NCI-H748 (cell line): ENCODE results near the gene PIF1.
A peak's percentile ranks its signal among the peaks of the same experiment; 100 is the strongest.

Source experiments
- DNase-seq: peaks from one replicate; lab custom pipeline; 2025; ENCODE audit not compliant: unreplicated experiment; lab: John Stamatoyannopoulos, UW

Gene PIF1

DNA sequence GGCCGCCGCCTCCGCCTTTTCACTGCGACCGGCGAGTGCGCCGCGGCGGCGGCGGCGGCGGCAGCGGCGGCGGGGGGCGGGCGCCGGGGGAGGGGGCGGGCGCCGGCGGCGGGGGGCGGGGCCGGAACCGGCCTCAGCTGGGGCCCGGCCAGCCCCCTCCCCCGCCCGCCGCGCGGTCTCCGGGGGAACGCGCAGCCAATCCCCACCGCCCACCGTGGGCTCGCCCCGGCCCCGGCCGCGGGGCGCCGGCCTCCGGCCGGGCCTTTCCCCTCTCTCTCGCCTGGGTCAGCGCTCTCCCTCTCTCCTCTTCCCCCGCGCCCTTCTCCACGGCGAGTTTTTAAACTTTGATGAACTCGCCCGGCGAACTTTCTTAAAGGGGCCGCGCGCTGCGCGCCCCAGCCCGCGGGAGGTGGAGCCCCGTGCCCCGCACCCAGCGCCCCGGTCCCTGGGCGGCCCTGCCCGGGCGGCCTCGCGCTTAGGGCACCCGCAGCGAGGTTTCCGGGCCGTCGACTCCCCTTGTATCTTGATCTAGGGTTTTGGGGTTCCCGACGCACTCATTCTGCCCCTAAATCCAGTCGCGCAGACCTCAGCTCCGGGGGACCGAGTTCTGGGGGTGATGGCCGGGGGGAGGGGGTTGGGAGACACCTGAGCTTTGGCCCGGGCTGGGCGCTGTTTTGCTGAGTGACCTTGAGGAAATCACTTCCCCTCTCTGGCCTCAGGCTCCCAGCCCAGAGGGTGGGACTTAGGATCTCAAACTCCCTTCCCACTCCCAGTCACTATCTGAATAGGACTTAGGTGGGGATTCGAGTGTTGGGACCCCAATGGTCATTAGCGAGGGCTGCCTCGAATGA is 49.7 kb downstream of the PIF1 start, which contains the start of gene RBPMS2:
TSS of gene RBPMS2 (minus strand) at position 39 of the 851 bp plus-strand sequence. CDS start 270 bp downstream, outside the sequence.
- DNase-seq: peak; percentile 25

DNA sequence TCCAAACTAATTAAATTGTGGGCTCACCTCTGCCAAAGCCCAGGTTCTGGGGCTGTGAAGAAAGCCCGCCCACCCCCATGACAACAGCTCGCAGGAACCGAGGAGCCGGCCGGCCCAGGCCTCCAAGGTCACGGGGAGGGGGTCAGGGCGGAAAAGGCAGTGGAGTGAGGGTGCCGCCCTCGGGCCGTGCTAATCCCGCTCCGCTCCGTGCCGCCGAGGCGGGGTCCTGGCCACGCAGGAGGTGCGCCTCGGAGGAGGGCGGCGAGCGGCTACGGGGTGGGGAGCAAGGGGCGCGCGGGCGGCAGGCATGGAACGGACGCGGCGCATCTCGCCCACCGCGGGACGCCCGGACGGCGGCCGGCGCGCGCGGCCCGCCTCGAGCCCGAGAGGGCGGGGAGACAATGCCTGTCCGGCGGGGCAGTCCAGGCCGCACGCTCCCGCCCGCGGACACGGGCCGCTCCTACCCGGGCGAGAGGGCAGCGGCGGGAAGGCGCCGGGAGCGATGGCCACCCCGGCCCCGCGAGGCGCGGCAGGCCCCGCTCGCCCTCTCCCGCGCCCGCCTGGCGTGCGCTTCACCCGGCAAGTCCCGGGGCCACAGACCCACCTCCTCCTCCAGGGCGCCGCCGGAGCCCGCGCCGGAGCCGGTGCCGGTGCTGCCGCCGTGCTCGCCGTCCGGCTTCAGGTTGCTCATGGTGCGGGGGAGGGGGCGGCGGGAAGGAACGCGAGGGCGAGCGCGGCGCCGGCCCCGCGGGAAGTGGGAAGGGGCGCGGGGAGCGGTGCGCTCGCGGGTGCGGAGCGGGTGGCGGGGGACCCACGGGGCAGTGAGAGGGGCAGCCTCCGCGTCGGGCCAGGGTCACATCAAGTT is 50.6 kb downstream of the PIF1 start:
- DNase-seq: peak; percentile 47

GRCh38 chr15:64774037-64774628 is 51.3 kb downstream of the PIF1 start:
- DNase-seq: no peak

DNA sequence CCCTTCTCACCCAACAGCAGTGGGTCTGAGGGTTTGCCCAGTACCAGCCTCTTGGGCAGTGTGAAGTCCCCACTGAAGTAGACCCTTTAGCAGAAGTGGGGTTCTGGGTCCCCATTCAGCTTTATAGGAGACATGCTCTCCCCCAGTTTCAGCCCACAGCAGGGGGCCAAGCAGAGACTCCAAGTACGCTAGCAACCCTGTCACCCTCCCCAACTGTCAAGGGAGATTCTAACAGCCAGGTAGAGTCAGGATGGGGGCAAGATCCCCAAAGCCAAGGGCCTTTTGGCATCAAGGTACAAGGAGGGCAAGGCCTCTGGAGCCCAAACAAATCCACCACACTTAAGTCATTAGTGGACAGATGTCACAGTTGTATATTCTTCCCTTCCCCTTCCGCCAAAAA is 51.8 kb downstream of the PIF1 start:
- no peak for DNase-seq

- no peak for DNase-seq
Measured at GRCh38 chr15:64772964-64773363, 52.5 kb downstream of the PIF1 start.

DNA sequence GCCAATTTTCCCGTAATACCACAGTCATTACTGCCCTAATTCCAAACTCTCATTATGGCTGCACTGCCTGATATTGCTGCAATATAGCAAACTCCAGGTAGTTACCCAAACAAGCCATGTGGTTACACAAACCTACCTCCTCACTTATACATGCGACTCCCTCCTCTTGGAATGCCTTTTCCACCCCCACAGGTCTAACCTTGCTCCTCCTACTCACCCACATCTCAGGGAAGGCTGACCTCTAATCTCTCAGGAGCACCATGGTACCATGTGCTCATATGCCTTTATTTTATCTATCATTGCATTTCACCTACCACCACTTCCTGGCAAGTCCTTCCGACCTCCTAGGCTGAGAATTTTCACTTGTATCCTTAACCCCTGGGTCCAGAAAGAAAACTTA is 53.0 kb downstream of the PIF1 start:
- DNase-seq: no peak

GRCh38 chr15:64770626-64771025 is 54.8 kb downstream of the PIF1 start:
- DNase-seq: no peak

DNA sequence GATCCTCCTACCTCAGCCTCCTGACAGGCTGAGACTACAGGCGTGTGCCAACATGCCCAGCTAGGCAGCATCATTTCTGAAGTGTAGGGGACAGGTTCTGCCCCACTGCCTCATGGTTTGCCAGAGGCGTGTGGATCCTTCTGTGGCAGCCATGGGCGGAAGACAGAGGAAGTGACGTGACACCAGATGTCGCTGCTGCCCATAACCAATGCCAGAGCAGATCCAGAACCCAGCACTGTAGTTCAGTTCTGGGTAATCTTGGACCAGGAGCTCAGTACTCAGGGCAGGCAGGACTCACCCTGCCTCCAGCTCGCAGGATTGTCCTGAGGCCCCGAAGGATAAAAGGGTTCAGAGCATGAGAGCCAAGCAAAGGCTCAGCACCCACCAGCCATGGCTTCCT is 58.2 kb downstream of the PIF1 start:
- no peak for DNase-seq

DNA sequence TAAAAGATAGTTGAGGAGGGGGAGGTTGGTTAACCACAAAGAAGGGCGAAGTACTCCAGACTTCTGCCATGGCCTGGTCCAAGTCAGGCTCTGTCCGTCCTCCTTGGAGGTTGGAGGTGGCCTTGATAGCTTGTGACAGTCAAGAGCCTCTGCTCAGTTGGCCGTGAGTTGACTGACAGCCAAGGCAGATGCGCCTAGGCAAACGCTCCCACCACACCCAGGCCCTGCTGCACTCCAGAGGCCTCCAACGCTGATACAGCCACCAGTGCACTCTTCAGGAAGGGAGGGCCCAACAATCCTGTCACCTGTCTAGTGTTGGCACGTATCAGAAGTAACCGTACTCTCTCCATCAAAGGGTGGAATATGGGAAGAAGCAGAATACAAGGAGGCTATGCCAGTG is 59.4 kb downstream of the PIF1 start:
- peak; percentile 8 for DNase-seq
